Smooth muscle cell of trachea (primary cell): Measurements from ENCODE around the gene PKMYT1. TPM values are rescaled to one million over a fixed set of nuclear protein-coding genes. Genes with fewer than 3 reads are reported as not detected.

Experiments
- total RNA-seq: library from RNA; depleted of rRNA; stranded (reverse); fragments of >200 nt; gene quantifications from 2 replicates; pipeline ENCODE4 v1.2.1, GENCODE V29; 2014

PKMYT1 gene
- total RNA-seq: 0.83 and 9.9 TPM in 2 replicates

GRCh38 chr16:2980227-2981176 is at the start of gene PKMYT1:
PKMYT1 (minus strand) TSS chr16:2980446; CDS start chr16:2979657, 789 bp downstream.

GRCh38 chr16:3023669-3024478 is 43.6 kb upstream of the PKMYT1 start, which contains the start of the genes HCFC1R1 and THOC6:
HCFC1R1 (minus strand) TSS chr16:3023942; CDS start chr16:3023941, 1 bp downstream.
THOC6 (plus strand) TSS chr16:3024035; CDS start chr16:3024327, 292 bp downstream.

GRCh38 chr16:3020247-3020603 is 40.0 kb upstream of the PKMYT1 start, which contains the start of gene TNFRSF12A:
TNFRSF12A (plus strand) TSS chr16:3020368; CDS start chr16:3020398, 30 bp downstream.

DNA sequence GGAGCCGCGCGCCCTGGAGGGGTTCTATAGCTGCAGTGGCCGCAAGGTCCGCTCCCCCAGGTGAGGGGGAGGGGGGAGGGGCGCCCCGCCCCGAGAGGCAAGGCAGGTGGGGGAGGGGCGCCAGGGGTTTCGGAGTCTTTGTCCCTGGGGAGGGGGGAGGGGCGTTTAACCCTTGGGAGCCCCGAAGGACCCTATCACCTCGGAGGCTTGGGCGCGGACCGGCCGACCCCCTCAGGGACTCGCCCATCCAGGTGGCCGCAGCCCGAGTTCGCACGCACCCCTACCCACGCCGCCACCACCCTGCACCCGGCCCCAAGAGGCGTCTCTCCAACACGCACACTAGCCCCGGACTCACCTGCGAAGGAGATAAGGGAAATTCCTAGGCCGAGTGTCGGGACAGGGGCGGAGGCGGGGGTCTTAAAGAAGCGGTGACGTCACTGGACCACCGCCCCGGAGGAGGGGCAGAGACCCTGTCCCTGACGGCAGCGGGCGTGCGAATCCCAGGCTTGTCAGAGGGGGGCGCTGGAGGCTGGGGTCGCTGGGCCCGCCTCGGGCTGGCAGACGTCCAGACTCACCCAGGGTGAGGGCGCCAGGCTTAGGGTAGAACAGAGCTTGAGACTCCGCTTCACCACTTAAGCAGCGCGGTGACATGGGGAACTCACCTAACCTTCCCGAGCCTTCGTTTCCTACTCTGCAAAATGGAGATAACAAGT is 37.7 kb upstream of the PKMYT1 start, which contains the start of gene CLDN6:
Gene CLDN6, minus strand, starts transcription at position 390 of the 713 bp plus-strand sequence. CDS start 2,162 bp downstream, outside the sequence.

GRCh38 chr16:3012828-3013420 is 32.7 kb upstream of the PKMYT1 start, which contains the start of gene CLDN9:
CLDN9 (plus strand) TSS chr16:3012923; CDS start chr16:3013363, 440 bp downstream.

DNA sequence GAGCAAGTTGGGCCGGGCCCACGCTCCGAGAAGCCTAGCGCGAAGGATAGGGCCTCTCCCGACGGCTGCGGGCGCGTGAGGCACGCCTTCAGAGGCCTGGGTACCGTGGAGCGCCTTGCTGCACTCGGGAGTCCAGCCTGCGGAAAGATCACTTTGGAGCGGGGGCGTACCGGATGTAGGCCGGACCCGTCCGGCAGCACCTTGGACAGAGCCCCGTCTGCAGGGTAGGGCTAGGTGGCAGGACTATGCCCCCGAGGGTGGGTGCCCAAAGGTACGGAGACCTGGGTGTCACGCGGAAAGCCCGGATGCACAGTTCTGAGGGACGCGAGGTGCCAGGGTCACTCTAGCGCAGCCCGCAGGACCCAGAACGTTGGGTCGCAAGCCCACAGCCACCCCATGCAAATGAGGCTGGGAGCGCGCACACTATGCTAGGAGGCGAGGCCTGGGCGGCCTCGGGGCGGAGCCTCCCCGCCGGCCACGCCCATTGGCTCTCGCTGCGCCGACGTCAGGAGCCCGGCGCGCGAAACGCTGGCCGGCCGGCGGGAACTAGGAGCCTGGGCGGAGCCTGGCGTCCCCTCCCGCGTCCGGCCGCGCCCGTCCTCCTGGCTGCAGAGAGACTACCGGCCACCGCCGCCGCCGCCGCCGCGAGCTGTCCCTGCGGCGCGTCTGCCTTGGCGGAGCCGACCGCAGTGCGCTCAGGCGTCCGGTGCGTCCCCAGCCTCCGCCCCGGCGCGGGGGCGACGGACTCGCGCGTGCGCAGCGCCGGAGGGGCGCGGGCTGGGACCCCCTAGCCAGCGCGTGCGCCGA is 11.3 kb downstream of the PKMYT1 start, which contains the start of gene PAQR4:
Gene PAQR4, plus strand, starts transcription at position 611 of the 807 bp plus-strand sequence. CDS start 327 bp downstream, outside the sequence.

DNA sequence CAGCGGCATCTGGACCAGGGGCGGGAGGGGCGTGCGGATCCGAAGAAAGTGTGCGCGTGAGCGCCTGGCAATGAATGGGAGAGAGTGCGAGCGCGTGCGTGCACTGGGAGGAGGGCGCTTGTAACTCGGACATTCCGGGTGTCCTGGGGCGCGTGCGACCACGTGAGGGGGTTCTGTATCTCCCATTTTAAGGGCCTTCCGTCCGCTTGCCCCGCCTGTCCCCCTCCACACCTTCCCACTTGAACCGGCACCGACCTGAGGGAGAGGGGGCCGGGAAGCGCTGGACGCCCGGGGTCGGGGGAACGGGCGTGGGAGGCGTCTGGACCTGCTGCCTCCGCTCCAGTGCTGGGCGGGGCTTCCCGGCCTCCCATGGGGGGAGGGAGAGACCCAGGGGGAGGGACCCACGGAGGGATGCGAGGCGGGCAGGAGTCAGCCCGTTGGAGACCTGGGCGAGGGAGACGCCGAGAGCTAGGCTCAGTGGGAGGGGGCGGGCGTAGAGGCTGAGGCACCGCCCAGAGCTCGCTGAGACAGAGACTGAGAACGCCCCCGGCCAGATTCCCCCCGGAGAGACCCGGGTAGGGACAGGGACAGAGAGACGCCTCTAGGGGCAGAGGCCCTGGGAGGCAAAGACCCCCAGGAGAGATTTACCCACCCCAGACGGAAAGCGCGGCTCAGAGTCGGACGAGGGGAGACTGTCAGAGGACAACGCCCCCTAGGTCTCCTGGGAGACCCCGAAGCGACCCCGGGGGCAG is 16.3 kb downstream of the PKMYT1 start, which contains the start of gene KREMEN2:
Gene KREMEN2, plus strand, starts transcription at position 553 of the 752 bp plus-strand sequence. CDS start 246 bp downstream, outside the sequence.

Other genes starting within 250 kb of the PKMYT1 start
- gene SRRM2, start 227.8 kb downstream of the PKMYT1 start, total RNA-seq: 71.9 and 83.0 TPM in 2 replicates
- 303 and 308 TPM in 2 replicates for gene ELOB, start 203.2 kb downstream of the PKMYT1 start, total RNA-seq
- gene PRSS33, start 192.9 kb downstream of the PKMYT1 start, total RNA-seq: not detected in 2 replicates
- not detected in 2 replicates for gene PRSS41, start 182.0 kb downstream of the PKMYT1 start, total RNA-seq
- gene PRSS21, start 163.2 kb downstream of the PKMYT1 start, total RNA-seq: 0.44 and 2.0 TPM in 2 replicates
- gene ZG16B, start 150.1 kb downstream of the PKMYT1 start, total RNA-seq: not detected in 2 replicates
- gene PRSS22, start 122.3 kb downstream of the PKMYT1 start, total RNA-seq: not detected in 2 replicates
- gene FLYWCH2, start 97.2 kb downstream of the PKMYT1 start, total RNA-seq: 73.9 and 77.1 TPM in 2 replicates
- 46.4 and 77.6 TPM in 2 replicates for gene FLYWCH1, start 68.5 kb downstream of the PKMYT1 start, total RNA-seq
- gene KREMEN2, start 16.2 kb downstream of the PKMYT1 start, total RNA-seq: 0.17 TPM in 1 of 2 replicates, not detected in the other
- gene PAQR4, start 11.1 kb downstream of the PKMYT1 start, total RNA-seq: 2.5 and 6.5 TPM in 2 replicates
- under 0.01 TPM in 1 of 2 replicates, not detected in the other for gene CLDN9, start 32.5 kb upstream of the PKMYT1 start, total RNA-seq
- 0.15 TPM in 1 of 2 replicates, not detected in the other for gene CLDN6, start 37.7 kb upstream of the PKMYT1 start, total RNA-seq
- gene TNFRSF12A, start 39.9 kb upstream of the PKMYT1 start, total RNA-seq: 91.0 and 208 TPM in 2 replicates
- 12.5 and 73.4 TPM in 2 replicates for gene HCFC1R1, start 43.5 kb upstream of the PKMYT1 start, total RNA-seq
- gene THOC6, start 43.6 kb upstream of the PKMYT1 start, total RNA-seq: 20.0 and 26.9 TPM in 2 replicates
- 0.17 TPM in 1 of 2 replicates, not detected in the other for gene BICDL2, start 56.5 kb upstream of the PKMYT1 start, total RNA-seq
- gene MMP25, start 66.1 kb upstream of the PKMYT1 start, total RNA-seq: 0.15 TPM in 1 of 2 replicates, not detected in the other
- gene IL32, start 85.2 kb upstream of the PKMYT1 start, total RNA-seq: 2.6 and 14.2 TPM in 2 replicates
- 0.17 TPM in 1 of 2 replicates, not detected in the other for gene ZSCAN10, start 118.8 kb upstream of the PKMYT1 start, total RNA-seq
- 17.6 and 25.1 TPM in 2 replicates for gene ZNF205, start 132.1 kb upstream of the PKMYT1 start, total RNA-seq
- 9.0 and 11.6 TPM in 2 replicates for gene ZNF213, start 154.6 kb upstream of the PKMYT1 start, total RNA-seq
- not detected in 2 replicates for gene OR1F1, start 207.8 kb upstream of the PKMYT1 start, total RNA-seq